Measurements from ENCODE around the gene SSTR3.

The SSTR3 gene

GRCh38 chr22:37155971-37156370 is 56.3 kb downstream of the SSTR3 start:
- ATAC-seq = no peak
- TF ChIP-seq RARB (CRISPR knock-in tag; IDR thresholded peaks at IDR 0.05) = no peak
- TF ChIP-seq BACH2 (CRISPR knock-in tag; IDR thresholded peaks at IDR 0.05; ENCODE audit: borderline replicate concordance) = no peak
- TF ChIP-seq POU6F1 (CRISPR knock-in tag; IDR thresholded peaks at IDR 0.05; ENCODE audit: borderline replicate concordance, low read depth) = no peak
- no peak for TF ChIP-seq SNAI2 (CRISPR knock-in tag; IDR thresholded peaks at IDR 0.05)
- no peak for TF ChIP-seq ARNTL (CRISPR knock-in tag; IDR thresholded peaks at IDR 0.05; ENCODE audit: borderline replicate concordance, low read depth)
- no peak for TF ChIP-seq TCF4 (CRISPR knock-in tag; IDR thresholded peaks at IDR 0.05; ENCODE audit: borderline replicate concordance)
- no peak for TF ChIP-seq CSRNP3 (CRISPR knock-in tag; IDR thresholded peaks at IDR 0.05)
- no peak for TF ChIP-seq TSHZ2 (CRISPR knock-in tag; IDR thresholded peaks at IDR 0.05)
- TF ChIP-seq OSR1 (CRISPR knock-in tag; IDR thresholded peaks at IDR 0.05) = no peak
- no peak for TF ChIP-seq TOX (CRISPR knock-in tag; IDR thresholded peaks at IDR 0.05; ENCODE audit: borderline replicate concordance)
- TF ChIP-seq CSDC2 (CRISPR knock-in tag; IDR thresholded peaks at IDR 0.05) = no peak
- TF ChIP-seq GLIS3 (CRISPR knock-in tag; IDR thresholded peaks at IDR 0.05) = no peak
- no peak for TF ChIP-seq ESRRG (CRISPR knock-in tag; IDR thresholded peaks at IDR 0.05)
- TF ChIP-seq ZNF565 (CRISPR knock-in tag; conservative IDR thresholded peaks at IDR 0.05; ENCODE audit: low read depth) = no peak
- no peak for TF ChIP-seq ZFP30 (CRISPR knock-in tag; IDR thresholded peaks at IDR 0.05)
- TF ChIP-seq ZNF70 (CRISPR knock-in tag; IDR thresholded peaks at IDR 0.05) = no peak
- no peak for TF ChIP-seq ISL1 (CRISPR knock-in tag; IDR thresholded peaks at IDR 0.05)
- no peak for TF ChIP-seq PATZ1 (CRISPR knock-in tag; IDR thresholded peaks at IDR 0.05; ENCODE audit: borderline replicate concordance)
- no peak for TF ChIP-seq ZNF8 (CRISPR knock-in tag; IDR thresholded peaks at IDR 0.05)

- no peak; the same call in 1 of the 3 replicates for ATAC-seq
- TF ChIP-seq OSR1 (CRISPR knock-in tag; IDR thresholded peaks at IDR 0.05) = no peak
- no peak for TF ChIP-seq CSDC2 (CRISPR knock-in tag; IDR thresholded peaks at IDR 0.05)
- no peak for TF ChIP-seq ZFP30 (CRISPR knock-in tag; IDR thresholded peaks at IDR 0.05)
- no peak for TF ChIP-seq GLIS3 (CRISPR knock-in tag; IDR thresholded peaks at IDR 0.05)
- TF ChIP-seq TCF4 (CRISPR knock-in tag; IDR thresholded peaks at IDR 0.05; ENCODE audit: borderline replicate concordance) = no peak
- no peak for TF ChIP-seq ZFP3 (CRISPR knock-in tag; IDR thresholded peaks at IDR 0.05)
- TF ChIP-seq BACH2 (CRISPR knock-in tag; IDR thresholded peaks at IDR 0.05; ENCODE audit: borderline replicate concordance) = no peak
Measured at GRCh38 chr22:37154925-37155712, 57.2 kb downstream of the SSTR3 start.

Data from SK-N-SH treated with all-trans-retinoic acid at 6 μM for 48 hours (cell line).